Natural killer cell (primary cell): Measurements from ENCODE around the gene TMEM242. TPM values are rescaled to one million over a fixed set of nuclear protein-coding genes. Genes with fewer than 3 reads are reported as not detected.

ENCODE experiments used
- ATAC-seq, 3 donors: fragments of 150-1000 bp in 2 of 3; fragments of 200-7000 bp in 1 of 3; cut with Tn5 transposase; 1 replicate in 1 of 3; 2 replicates in 2 of 3; pipeline ENCODE4 v1.10.0; 2021; ENCODE audit warnings: mild to moderate bottlenecking in 2 of 3, moderate library complexity in 2 of 3
- DNase-seq, 2 donors: peaks; one replicate each; pipeline versions ENCODE4 v3.0.0 to v3.0.0-alpha.2; 2013 to 2021; ENCODE audit warnings: mixed read lengths in 1 of 2
- H3K27ac ChIP-seq: one replicate; pipeline ENCODE4 v1.5.1; 2013; ENCODE audit warnings: mild to moderate bottlenecking, low read length
- H3K27me3 ChIP-seq: one replicate; pipeline ENCODE4 v1.6.1; 2013; ENCODE audit warnings: low read length; ENCODE audit not compliant: control insufficient read depth, insufficient read depth
- H3K36me3 ChIP-seq: one replicate; pipeline ENCODE4 v1.6.1; 2013; ENCODE audit warnings: low read length; ENCODE audit not compliant: control insufficient read depth, insufficient read depth
- H3K4me1 ChIP-seq: one replicate; pipeline ENCODE4 v1.6.1; 2013; ENCODE audit warnings: low read length; ENCODE audit not compliant: control insufficient read depth, insufficient read depth
- H3K4me3 ChIP-seq: one replicate; pipeline ENCODE4 v1.5.1; 2013; ENCODE audit warnings: low read length
- H3K9me3 ChIP-seq: one replicate; pipeline ENCODE4 v1.6.1; 2013; ENCODE audit warnings: low read length; ENCODE audit not compliant: control insufficient read depth, insufficient read depth
- H3K27ac Mint-ChIP-seq, 2 donors: one replicate each; pipeline ENCODE4 v1.8.0; 2022; ENCODE audit warnings: mild to moderate bottlenecking in 2 of 2, mixed read lengths in 2 of 2, moderate library complexity in 1 of 2
- H3K27me3 Mint-ChIP-seq, 2 donors: one replicate each; pipeline ENCODE4 v1.8.0; 2022; ENCODE audit warnings: low read depth in 2 of 2, mixed read lengths in 2 of 2
- H3K36me3 Mint-ChIP-seq: one replicate; pipeline ENCODE4 v1.8.0; 2022; ENCODE audit warnings: mixed read lengths
- H3K4me1 Mint-ChIP-seq, 2 donors: one replicate each; pipeline ENCODE4 v1.8.0; 2022; ENCODE audit warnings: mixed read lengths in 2 of 2
- H3K4me3 Mint-ChIP-seq: one replicate; pipeline ENCODE4 v1.8.0; 2022; ENCODE audit warnings: mild to moderate bottlenecking, moderate library complexity, mixed read lengths
- H3K9me3 Mint-ChIP-seq, 2 donors: one replicate each; pipeline ENCODE4 v1.8.0; 2022; ENCODE audit warnings: mixed read lengths in 2 of 2
- WGBS: methylation state at CpG from one replicate; pipeline ENCODE4 v1.1.7; 2013; ENCODE audit warnings: missing lambda C conversion rate; ENCODE audit not compliant: insufficient coverage; 5-methylcytosine and 5-hydroxymethylcytosine counted together
- intact Hi-C: fragments of 100-400 bp; cut with micrococcal nuclease; formaldehyde crosslinking; loops from one replicate; pipeline ENCODE4 v1.14.2; 2022
- total RNA-seq, 4 donors: library from RNA; stranded (reverse); fragments of 120-200 nt in 1 of 4; gene quantifications; one replicate each; pipeline versions ENCODE4 v1.2.3 to v1.2.4, GENCODE V29; 2013 to 2022
- TF ChIP-seq, protein P1 (sequence below): fragments of 200-600 bp; IDR thresholded peaks from one replicate; pipeline ENCODE4 v1.8.0; 2022; ENCODE audit warnings: antibody characterized with exemption

Gene TMEM242
- total RNA-seq, 3 donors from 2014 or later (not counting 1 experiment from before 2014, with no cell fraction given), result 18.5 to 24.8 (median 19.8) TPM

GRCh38 chr6:157271911-157272310 lies 51.4 kb downstream of the TMEM242 start:
- H3K4me1 ChIP-seq, result peaks cover 17% of the 10 kb centered on the region
- TF ChIP-seq, protein P1, sequence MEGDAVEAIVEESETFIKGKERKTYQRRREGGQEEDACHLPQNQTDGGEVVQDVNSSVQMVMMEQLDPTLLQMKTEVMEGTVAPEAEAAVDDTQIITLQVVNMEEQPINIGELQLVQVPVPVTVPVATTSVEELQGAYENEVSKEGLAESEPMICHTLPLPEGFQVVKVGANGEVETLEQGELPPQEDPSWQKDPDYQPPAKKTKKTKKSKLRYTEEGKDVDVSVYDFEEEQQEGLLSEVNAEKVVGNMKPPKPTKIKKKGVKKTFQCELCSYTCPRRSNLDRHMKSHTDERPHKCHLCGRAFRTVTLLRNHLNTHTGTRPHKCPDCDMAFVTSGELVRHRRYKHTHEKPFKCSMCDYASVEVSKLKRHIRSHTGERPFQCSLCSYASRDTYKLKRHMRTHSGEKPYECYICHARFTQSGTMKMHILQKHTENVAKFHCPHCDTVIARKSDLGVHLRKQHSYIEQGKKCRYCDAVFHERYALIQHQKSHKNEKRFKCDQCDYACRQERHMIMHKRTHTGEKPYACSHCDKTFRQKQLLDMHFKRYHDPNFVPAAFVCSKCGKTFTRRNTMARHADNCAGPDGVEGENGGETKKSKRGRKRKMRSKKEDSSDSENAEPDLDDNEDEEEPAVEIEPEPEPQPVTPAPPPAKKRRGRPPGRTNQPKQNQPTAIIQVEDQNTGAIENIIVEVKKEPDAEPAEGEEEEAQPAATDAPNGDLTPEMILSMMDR, result no peak
- DNase-seq (no peak), ATAC-seq (no peak)
- no peak overlapping the region for H3K4me3 ChIP-seq
- no peaks in the 10 kb centered on the region for H3K36me3 ChIP-seq
- Mint-ChIP-seq H3K36me3 (no peaks in the 10 kb centered on the region), H3K4me1 (peaks cover 7 to 19% of the 10 kb centered on the region in 2 donors), H3K9me3 (peaks cover 4 to 8% of the 10 kb centered on the region in 2 donors), H3K27me3 (peaks cover 0 to 4% of the 10 kb centered on the region in 2 donors), H3K27ac (no peak overlapping the region), H3K4me3 (no peak overlapping the region)
- 96% methylated on average over 4 of the region's 4 CpGs for WGBS
- intact Hi-C loops, result loop anchor here (5.0 kb wide), 3 partner anchors 35 to 585 kb away; no protein-coding TSS in a partner anchor
- H3K9me3 ChIP-seq, result no peaks in the 10 kb centered on the region
- H3K27me3 ChIP-seq, result no peaks in the 10 kb centered on the region
- no peak overlapping the region for H3K27ac ChIP-seq

DNA sequence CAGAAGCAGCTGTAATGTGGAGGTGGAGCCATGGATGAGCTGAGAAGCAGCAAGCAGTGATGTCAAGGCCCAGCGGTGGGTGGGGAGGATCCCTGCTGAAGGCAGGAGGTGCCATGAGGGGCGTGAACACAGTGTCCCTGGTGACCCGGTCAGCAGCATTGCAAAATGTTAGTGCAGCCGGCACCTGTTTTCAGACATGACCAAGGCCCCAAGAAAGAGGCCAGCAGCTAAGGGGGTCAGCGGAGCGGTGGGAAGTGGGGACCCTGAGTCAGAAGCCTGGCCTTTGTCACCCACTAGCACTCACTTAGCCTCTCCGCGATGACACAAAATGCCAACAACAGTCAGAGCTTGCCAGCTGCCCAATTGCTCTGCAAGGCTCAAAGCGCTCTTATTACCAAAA lies 51.9 kb downstream of the TMEM242 start:
- H3K4me3 Mint-ChIP-seq, result no peak overlapping the region
- intact Hi-C loops, result loop anchor here (5.0 kb wide), 3 partner anchors 34 to 584 kb away; no protein-coding TSS in a partner anchor

GRCh38 chr6:157270916-157271315 lies 52.4 kb downstream of the TMEM242 start:
- no peaks in the 10 kb centered on the region for H3K36me3 ChIP-seq
- H3K27ac ChIP-seq, result no peak overlapping the region
- H3K9me3 ChIP-seq, result no peaks in the 10 kb centered on the region
- peak overlapping the region; percentile 55 for H3K4me3 Mint-ChIP-seq
- H3K36me3 Mint-ChIP-seq, result no peaks in the 10 kb centered on the region
- H3K9me3 Mint-ChIP-seq, result peaks cover 4 to 8% of the 10 kb centered on the region in 2 donors
- DNase-seq, result no peak
- no peaks in the 10 kb centered on the region for H3K27me3 ChIP-seq
- ATAC-seq, result no peak
- TF ChIP-seq, protein P1, result no peak
- peaks cover 2 to 3% of the 10 kb centered on the region in 2 donors for H3K27me3 Mint-ChIP-seq
- H3K4me3 ChIP-seq, result no peak overlapping the region
- intact Hi-C loops, result loop anchor here (5.0 kb wide), 3 partner anchors 34 to 584 kb away; no protein-coding TSS in a partner anchor
- H3K4me1 ChIP-seq, result peaks cover 17% of the 10 kb centered on the region
- 88% methylated on average over 1 of the region's 2 CpGs for WGBS
- H3K4me1 Mint-ChIP-seq, result peaks cover 7 to 19% of the 10 kb centered on the region in 2 donors
- H3K27ac Mint-ChIP-seq, result peak overlapping the region in 1 of 2 donors; percentile 70

More for the DNA sequence above, 51.9 kb downstream of the TMEM242 start:
- Histone ChIP-seq H3K4me1 (peaks cover 17% of the 10 kb centered on the region), H3K27ac (no peak overlapping the region), H3K9me3 (no peaks in the 10 kb centered on the region), H3K36me3 (no peaks in the 10 kb centered on the region), H3K27me3 (no peaks in the 10 kb centered on the region), H3K4me3 (no peak overlapping the region)
- ATAC-seq (no peak), DNase-seq (no peak)
- Mint-ChIP-seq H3K27ac (no peak overlapping the region), H3K9me3 (peaks cover 4 to 8% of the 10 kb centered on the region in 2 donors), H3K27me3 (no peaks in the 10 kb centered on the region), H3K4me1 (peaks cover 7 to 19% of the 10 kb centered on the region in 2 donors), H3K36me3 (no peaks in the 10 kb centered on the region)
- 96% methylated on average over 9 of the region's 9 CpGs for WGBS
- TF ChIP-seq, protein P1, result no peak

- WGBS, result 90% methylated on average over 1 of the region's 1 CpG
- peak overlapping the region in 1 of 2 donors; percentile 70 for H3K27ac Mint-ChIP-seq
- Histone ChIP-seq H3K36me3 (no peaks in the 10 kb centered on the region), H3K27me3 (no peaks in the 10 kb centered on the region), H3K27ac (no peak overlapping the region), H3K9me3 (no peaks in the 10 kb centered on the region), H3K4me1 (peaks cover 14% of the 10 kb centered on the region), H3K4me3 (no peak overlapping the region)
- H3K36me3 Mint-ChIP-seq, result no peaks in the 10 kb centered on the region
- TF ChIP-seq, protein P1, result no peak
- peaks cover 8% of the 10 kb centered on the region in 2 donors for H3K27me3 Mint-ChIP-seq
- no peak overlapping the region for H3K4me3 Mint-ChIP-seq
- no peak for ATAC-seq
- DNase-seq, result no peak
- peaks cover 4 to 8% of the 10 kb centered on the region in 2 donors for H3K9me3 Mint-ChIP-seq
- peaks cover 7 to 19% of the 10 kb centered on the region in 2 donors for H3K4me1 Mint-ChIP-seq
- intact Hi-C loops, result loop anchor here (5.0 kb wide), 3 partner anchors 33 to 583 kb away; no protein-coding TSS in a partner anchor
Observed at GRCh38 chr6:157270308-157270707, 53.0 kb downstream of the TMEM242 start.
